ENCODE measurements around the gene SNRK. TPM values are rescaled to one million over a fixed set of nuclear protein-coding genes. Genes with fewer than 3 reads are reported as not detected.

Gene SNRK
- total RNA-seq, 5 donors from 2014 or later (not counting 1 experiment from before 2014, with no cell fraction given), result 88.1 to 165 (median 107) TPM

GRCh38 chr3:43362961-43363360 is 76.6 kb downstream of the SNRK start:
- POLR2A ChIA-PET, result no interaction called here
- no peak for ATAC-seq (replicated peaks in 1 of 4)
- Histone ChIP-seq H3K4me3 (ENCODE audit: control insufficient read depth in 1 of 2, extremely low read depth in 1 of 2, low read length in 1 of 2) (no peak overlapping the region), H3K36me3 (ENCODE audit: control insufficient read depth in 2 of 2, extremely low read depth in 1 of 2, insufficient read depth in 1 of 2, low read length in 1 of 2) (no peaks in the 10 kb centered on the region), H3K27ac (ENCODE audit: low read length) (no peak overlapping the region), H3K4me1 (ENCODE audit: control insufficient read depth in 1 of 2, extremely low read depth in 1 of 2, insufficient read depth in 2 of 2, low read length in 2 of 2) (no peaks in the 10 kb centered on the region), H3K27me3 (replicated peaks in 1 of 2; ENCODE audit: control insufficient read depth in 2 of 2, extremely low read depth in 1 of 2, insufficient read depth in 2 of 2, low read length in 1 of 2) (no peaks in the 10 kb centered on the region), H3K9me3 (no peaks in the 10 kb centered on the region)
- Mint-ChIP-seq H3K4me1 (peaks cover 0 to 5% (median 5%) of the 10 kb centered on the region in 3 donors), H3K36me3 (peaks cover 16% of the 10 kb centered on the region), H3K4me3 (no peak overlapping the region), H3K9me3 (peaks cover 0 to 4% (median 0%) of the 10 kb centered on the region in 3 donors), H3K27me3 (no peaks in the 10 kb centered on the region), H3K27ac (peak overlapping the region in 1 of 2 donors; percentile 48)
- 95% methylated on average over 6 of the region's 6 CpGs for WGBS (ENCODE audit: insufficient coverage)
- CTCF ChIA-PET, result no interaction called here
- DNase-seq, result no peak

- ChIA-PET POLR2A (no interaction called here), CTCF (no interaction called here)
- Histone ChIP-seq H3K4me3 (ENCODE audit: control insufficient read depth in 1 of 2, extremely low read depth in 1 of 2, low read length in 1 of 2) (no peak overlapping the region), H3K27me3 (replicated peaks in 1 of 2; ENCODE audit: control insufficient read depth in 2 of 2, extremely low read depth in 1 of 2, insufficient read depth in 2 of 2, low read length in 1 of 2) (no peaks in the 10 kb centered on the region), H3K4me1 (ENCODE audit: control insufficient read depth in 1 of 2, extremely low read depth in 1 of 2, insufficient read depth in 2 of 2, low read length in 2 of 2) (no peaks in the 10 kb centered on the region), H3K27ac (ENCODE audit: low read length) (no peak overlapping the region), H3K36me3 (ENCODE audit: control insufficient read depth in 2 of 2, extremely low read depth in 1 of 2, insufficient read depth in 1 of 2, low read length in 1 of 2) (no peaks in the 10 kb centered on the region), H3K9me3 (no peaks in the 10 kb centered on the region)
- peaks cover 0 to 5% (median 5%) of the 10 kb centered on the region in 3 donors for H3K4me1 Mint-ChIP-seq
- H3K4me3 Mint-ChIP-seq, result no peak overlapping the region
- H3K36me3 Mint-ChIP-seq, result peaks cover 16% of the 10 kb centered on the region
- WGBS (ENCODE audit: insufficient coverage), result 93% methylated on average over 25 of the region's 26 CpGs
- no peaks in the 10 kb centered on the region for H3K27me3 Mint-ChIP-seq
- ATAC-seq (replicated peaks in 1 of 4), result no peak
- H3K9me3 Mint-ChIP-seq, result no peaks in the 10 kb centered on the region
- DNase-seq, result no peak
- peak overlapping the region in 1 of 2 donors; percentile 48 for H3K27ac Mint-ChIP-seq
Observed at GRCh38 chr3:43363621-43364266, 77.4 kb downstream of the SNRK start.

- peaks cover 16% of the 10 kb centered on the region for H3K36me3 Mint-ChIP-seq
- Histone ChIP-seq H3K27ac (ENCODE audit: low read length) (no peak overlapping the region), H3K9me3 (no peaks in the 10 kb centered on the region), H3K36me3 (ENCODE audit: control insufficient read depth in 2 of 2, extremely low read depth in 1 of 2, insufficient read depth in 1 of 2, low read length in 1 of 2) (no peaks in the 10 kb centered on the region), H3K27me3 (replicated peaks in 1 of 2; ENCODE audit: control insufficient read depth in 2 of 2, extremely low read depth in 1 of 2, insufficient read depth in 2 of 2, low read length in 1 of 2) (no peaks in the 10 kb centered on the region), H3K4me1 (ENCODE audit: control insufficient read depth in 1 of 2, extremely low read depth in 1 of 2, insufficient read depth in 2 of 2, low read length in 2 of 2) (peaks cover 0 to 3% of the 10 kb centered on the region in 2 experiments), H3K4me3 (ENCODE audit: control insufficient read depth in 1 of 2, extremely low read depth in 1 of 2, low read length in 1 of 2) (no peak overlapping the region)
- WGBS (ENCODE audit: insufficient coverage), result 92% methylated on average over 12 of the region's 14 CpGs
- no peaks in the 10 kb centered on the region for H3K9me3 Mint-ChIP-seq
- H3K27ac Mint-ChIP-seq, result no peak overlapping the region
- no peak for ATAC-seq (replicated peaks in 1 of 4)
- DNase-seq, result no peak
- ChIA-PET CTCF (no interaction called here), POLR2A (no interaction called here)
- H3K4me1 Mint-ChIP-seq, result peaks cover 0 to 5% (median 5%) of the 10 kb centered on the region in 3 donors
- no peaks in the 10 kb centered on the region for H3K27me3 Mint-ChIP-seq
- H3K4me3 Mint-ChIP-seq, result no peak overlapping the region
Observed at GRCh38 chr3:43364494-43364893, 78.2 kb downstream of the SNRK start.

GRCh38 chr3:43364926-43365325 is 78.6 kb downstream of the SNRK start:
- WGBS (ENCODE audit: insufficient coverage), result 98% methylated on average over 8 of the region's 14 CpGs
- DNase-seq (no peak), ATAC-seq (replicated peaks in 1 of 4) (no peak)
- no peaks in the 10 kb centered on the region for H3K36me3 ChIP-seq (ENCODE audit: control insufficient read depth in 2 of 2, extremely low read depth in 1 of 2, insufficient read depth in 1 of 2, low read length in 1 of 2)
- CTCF ChIA-PET, result no interaction called here
- peaks cover 0 to 6% of the 10 kb centered on the region in 2 experiments for H3K4me1 ChIP-seq (ENCODE audit: control insufficient read depth in 1 of 2, extremely low read depth in 1 of 2, insufficient read depth in 2 of 2, low read length in 2 of 2)
- Mint-ChIP-seq H3K4me1 (peaks cover 0 to 5% (median 5%) of the 10 kb centered on the region in 3 donors), H3K27me3 (no peaks in the 10 kb centered on the region), H3K4me3 (no peak overlapping the region), H3K36me3 (peaks cover 16% of the 10 kb centered on the region), H3K9me3 (no peaks in the 10 kb centered on the region), H3K27ac (no peak overlapping the region)
- POLR2A ChIA-PET, result no interaction called here
- H3K27me3 ChIP-seq (replicated peaks in 1 of 2; ENCODE audit: control insufficient read depth in 2 of 2, extremely low read depth in 1 of 2, insufficient read depth in 2 of 2, low read length in 1 of 2), result no peaks in the 10 kb centered on the region
- H3K9me3 ChIP-seq, result no peaks in the 10 kb centered on the region
- H3K4me3 ChIP-seq (ENCODE audit: control insufficient read depth in 1 of 2, extremely low read depth in 1 of 2, low read length in 1 of 2), result no peak overlapping the region
- no peak overlapping the region for H3K27ac ChIP-seq (ENCODE audit: low read length)

- Mint-ChIP-seq H3K4me3 (no peak overlapping the region), H3K27me3 (no peaks in the 10 kb centered on the region), H3K9me3 (no peaks in the 10 kb centered on the region), H3K4me1 (peaks cover 0 to 6% (median 2%) of the 10 kb centered on the region in 3 donors), H3K36me3 (peaks cover 16% of the 10 kb centered on the region), H3K27ac (no peak overlapping the region)
- POLR2A ChIA-PET, result no interaction called here
- Histone ChIP-seq H3K4me3 (ENCODE audit: control insufficient read depth in 1 of 2, extremely low read depth in 1 of 2, low read length in 1 of 2) (no peak overlapping the region), H3K4me1 (ENCODE audit: control insufficient read depth in 1 of 2, extremely low read depth in 1 of 2, insufficient read depth in 2 of 2, low read length in 2 of 2) (peaks cover 0 to 10% of the 10 kb centered on the region in 2 experiments), H3K9me3 (no peaks in the 10 kb centered on the region), H3K36me3 (ENCODE audit: control insufficient read depth in 2 of 2, extremely low read depth in 1 of 2, insufficient read depth in 1 of 2, low read length in 1 of 2) (no peaks in the 10 kb centered on the region), H3K27me3 (replicated peaks in 1 of 2; ENCODE audit: control insufficient read depth in 2 of 2, extremely low read depth in 1 of 2, insufficient read depth in 2 of 2, low read length in 1 of 2) (no peaks in the 10 kb centered on the region), H3K27ac (ENCODE audit: low read length) (no peak overlapping the region)
- CTCF ChIA-PET, result no interaction called here
- 92% methylated on average over 5 of the region's 12 CpGs for WGBS (ENCODE audit: insufficient coverage)
- DNase-seq, result no peak
- ATAC-seq (replicated peaks in 1 of 4), result no peak
Observed at GRCh38 chr3:43365601-43366305, 79.4 kb downstream of the SNRK start.

- POLR2A ChIA-PET, result no interaction called here
- 98% methylated on average over 10 of the region's 11 CpGs for WGBS (ENCODE audit: insufficient coverage)
- Histone ChIP-seq H3K36me3 (ENCODE audit: control insufficient read depth in 2 of 2, extremely low read depth in 1 of 2, insufficient read depth in 1 of 2, low read length in 1 of 2) (no peaks in the 10 kb centered on the region), H3K9me3 (no peaks in the 10 kb centered on the region), H3K27me3 (replicated peaks in 1 of 2; ENCODE audit: control insufficient read depth in 2 of 2, extremely low read depth in 1 of 2, insufficient read depth in 2 of 2, low read length in 1 of 2) (no peaks in the 10 kb centered on the region), H3K4me3 (ENCODE audit: control insufficient read depth in 1 of 2, extremely low read depth in 1 of 2, low read length in 1 of 2) (no peak overlapping the region), H3K4me1 (ENCODE audit: control insufficient read depth in 1 of 2, extremely low read depth in 1 of 2, insufficient read depth in 2 of 2, low read length in 2 of 2) (peaks cover 0 to 14% of the 10 kb centered on the region in 2 experiments), H3K27ac (ENCODE audit: low read length) (no peak overlapping the region)
- H3K27me3 Mint-ChIP-seq, result no peaks in the 10 kb centered on the region
- CTCF ChIA-PET, result no interaction called here
- H3K36me3 Mint-ChIP-seq, result peaks cover 16% of the 10 kb centered on the region
- ATAC-seq (replicated peaks in 1 of 4) (no peak), DNase-seq (no peak)
- H3K9me3 Mint-ChIP-seq, result no peaks in the 10 kb centered on the region
- H3K27ac Mint-ChIP-seq, result no peak overlapping the region
- no peak overlapping the region for H3K4me3 Mint-ChIP-seq
- peaks cover 2 to 11% (median 6%) of the 10 kb centered on the region in 3 donors for H3K4me1 Mint-ChIP-seq
Observed at GRCh38 chr3:43366481-43366880, 80.1 kb downstream of the SNRK start.
